CMK (cell line): ENCODE data around the gene MPC2.
A peak's percentile ranks its signal among the peaks of the same experiment; 100 is the strongest.

Experiments
- DNase-seq: peaks from one replicate; pipeline ENCODE4 v3.0.0-alpha.2; 2010; ENCODE audit warnings: low read depth

The MPC2 gene

GRCh38 chr1:167936930-167937708 is at the start of gene MPC2:
Gene MPC2, minus strand, starts transcription at chr1:167937072. Its CDS starts 1,231 bp downstream, at chr1:167935841.
- peak; percentile 52 for DNase-seq

GRCh38 chr1:167984886-167985489 is 48.1 kb upstream of the MPC2 start:
- peak; percentile 64 for DNase-seq

GRCh38 chr1:167983797-167984420 is 47.0 kb upstream of the MPC2 start:
- DNase-seq: no peak

- no peak for DNase-seq
These were observed 45.1 kb upstream of the MPC2 start for GRCh38 chr1:167981933-167982332.

- no peak for DNase-seq
These were observed 40.4 kb upstream of the MPC2 start for GRCh38 chr1:167977245-167977644.

GRCh38 chr1:167974698-167975097 is 37.8 kb upstream of the MPC2 start:
- DNase-seq: no peak

- DNase-seq: no peak
These were observed 37.0 kb upstream of the MPC2 start for GRCh38 chr1:167973832-167974231.

- no peak for DNase-seq
These were observed 31.7 kb upstream of the MPC2 start for GRCh38 chr1:167968569-167968968.

- no peak for DNase-seq
These were observed 29.2 kb upstream of the MPC2 start for GRCh38 chr1:167966050-167966449.

- no peak for DNase-seq
These were observed 27.8 kb upstream of the MPC2 start for GRCh38 chr1:167964646-167965045.

- no peak for DNase-seq
These were observed 20.8 kb upstream of the MPC2 start for GRCh38 chr1:167957710-167958109.

GRCh38 chr1:167955915-167956314 is 19.0 kb upstream of the MPC2 start:
- no peak for DNase-seq

- no peak for DNase-seq
These were observed 13.7 kb upstream of the MPC2 start for GRCh38 chr1:167950569-167950968.

- no peak for DNase-seq
These were observed 12.9 kb upstream of the MPC2 start for GRCh38 chr1:167949785-167950184.

- DNase-seq: no peak
These were observed 10.9 kb upstream of the MPC2 start for GRCh38 chr1:167947733-167948132.

- no peak for DNase-seq
These were observed 6.7 kb upstream of the MPC2 start for GRCh38 chr1:167943541-167943940.

- DNase-seq: no peak
These were observed 3.4 kb upstream of the MPC2 start for GRCh38 chr1:167940264-167940663.

- no peak for DNase-seq
These were observed 1.3 kb upstream of the MPC2 start for GRCh38 chr1:167938080-167938636.

GRCh38 chr1:167937709-167938010 is 788 bp upstream of the MPC2 start:
- no peak for DNase-seq

- peak; percentile 98 for DNase-seq
These were observed 573 bp downstream of the MPC2 start, which contains the start of gene DCAF6 for GRCh38 chr1:167936068-167936929. Gene DCAF6, plus strand, starts transcription at chr1:167936683. Its CDS starts 229 bp downstream, at chr1:167936912.

GRCh38 chr1:167935216-167936067 is 1.4 kb downstream of the MPC2 start:
- DNase-seq: no peak
